ENCODE measurements around the gene RPL37A.

- TF ChIP-seq YY1 (IDR thresholded peaks at IDR 0.05; ENCODE audit: insufficient read depth, insufficient read length) (no peak), ZNF274 (IDR thresholded peaks at IDR 0.05; ENCODE audit: low read depth, low read length) (no peak)
Observed at GRCh38 chr2:216539120-216539519, 40.5 kb downstream of the RPL37A start.
